ENCODE measurements around the gene NRCAM.
"Not testable (repeated sequence)": the region's sequence is repeated elsewhere in the genome, so short reads cannot be mapped to it uniquely, and the experiment has no call there.

DNA sequence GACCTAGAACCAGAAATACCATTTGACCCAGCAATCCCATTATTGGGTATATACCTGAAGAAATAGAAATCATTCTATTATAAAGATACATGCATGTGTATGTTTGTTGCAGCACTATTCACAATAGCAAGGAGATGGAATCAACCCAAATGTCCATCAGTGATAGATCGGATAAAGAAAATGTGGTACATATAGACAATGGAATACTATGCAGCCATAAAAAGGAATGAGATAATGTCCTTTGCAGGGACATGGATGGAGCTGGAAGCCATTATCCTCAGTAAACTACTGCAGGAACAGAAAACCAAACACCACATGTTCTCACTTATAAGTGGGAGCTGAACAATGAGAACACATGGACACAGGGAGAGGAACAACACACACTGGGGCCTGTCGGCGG is 196.8 kb downstream of the NRCAM start:
- TF ChIP-seq CTCF (IDR thresholded peaks at IDR 0.05; ENCODE audit: low read depth, low read length, missing input control); TAF1 (conservative IDR thresholded peaks at IDR 0.05); RAD21 (IDR thresholded peaks at IDR 0.05); YY1 (IDR thresholded peaks at IDR 0.05): not testable (repeated sequence)

Measured in liver (tissue), 3 donors.